ENCODE data around the gene PPM1H. TPM values are rescaled to one million over a fixed set of nuclear protein-coding genes. Genes with fewer than 3 reads are reported as not detected.

Gene PPM1H
- total RNA-seq, 1 donor from 2014 or later: 0.49 TPM

- H3K4me3 ChIP-seq: no peak overlapping the region
- no peak for TF ChIP-seq POLR2A (IDR thresholded peaks at IDR 0.05)
- TF ChIP-seq CTCF (IDR thresholded peaks at IDR 0.05): no peak
- no peak for TF ChIP-seq POLR2AphosphoS5 (IDR thresholded peaks at IDR 0.05; ENCODE audit: insufficient read depth in 1 of 2, low read depth in 1 of 2)
- no peaks in the 10 kb centered on the region for H3K27me3 ChIP-seq
- H3K9me3 ChIP-seq: no peaks in the 10 kb centered on the region
- no peaks in the 10 kb centered on the region for H3K4me1 ChIP-seq
- DNase-seq (ENCODE audit: extremely low spot score in 2 of 2): no peak
- H3K27ac ChIP-seq: no peak overlapping the region
- intact Hi-C loops (cut with DNase I): no loop called here
- H3K36me3 ChIP-seq: no peaks in the 10 kb centered on the region
Observed at GRCh38 chr12:62769076-62769619, 165.8 kb downstream of the PPM1H start.

GRCh38 chr12:62767946-62768345, 167.0 kb downstream of the PPM1H start:
- DNase-seq (ENCODE audit: extremely low spot score in 2 of 2): no peak
- H3K4me3 ChIP-seq: no peak overlapping the region
- H3K36me3 ChIP-seq: no peaks in the 10 kb centered on the region
- intact Hi-C loops (cut with DNase I): no loop called here
- H3K9me3 ChIP-seq: no peaks in the 10 kb centered on the region
- H3K27ac ChIP-seq: no peak overlapping the region
- TF ChIP-seq POLR2AphosphoS5 (IDR thresholded peaks at IDR 0.05; ENCODE audit: insufficient read depth in 1 of 2, low read depth in 1 of 2): no peak
- TF ChIP-seq POLR2A (IDR thresholded peaks at IDR 0.05): no peak
- TF ChIP-seq CTCF (IDR thresholded peaks at IDR 0.05): no peak
- H3K27me3 ChIP-seq: no peaks in the 10 kb centered on the region
- no peaks in the 10 kb centered on the region for H3K4me1 ChIP-seq

GRCh38 chr12:62767496-62767895, 167.5 kb downstream of the PPM1H start:
- no peaks in the 10 kb centered on the region for H3K9me3 ChIP-seq
- no peaks in the 10 kb centered on the region for H3K36me3 ChIP-seq
- intact Hi-C loops (cut with DNase I): no loop called here
- no peak overlapping the region for H3K27ac ChIP-seq
- no peak overlapping the region for H3K4me3 ChIP-seq
- H3K27me3 ChIP-seq: no peaks in the 10 kb centered on the region
- TF ChIP-seq CTCF (IDR thresholded peaks at IDR 0.05) (no peak), POLR2A (IDR thresholded peaks at IDR 0.05) (no peak), POLR2AphosphoS5 (IDR thresholded peaks at IDR 0.05; ENCODE audit: insufficient read depth in 1 of 2, low read depth in 1 of 2) (no peak)
- DNase-seq (ENCODE audit: extremely low spot score in 2 of 2): no peak
- H3K4me1 ChIP-seq: no peaks in the 10 kb centered on the region

GRCh38 chr12:62766496-62766895, 168.5 kb downstream of the PPM1H start:
- no peaks in the 10 kb centered on the region for H3K36me3 ChIP-seq
- no peak overlapping the region for H3K27ac ChIP-seq
- intact Hi-C loops (cut with DNase I): no loop called here

More at GRCh38 chr12:62766496-62766895, 168.5 kb downstream of the PPM1H start:
- Histone ChIP-seq H3K4me1 (no peaks in the 10 kb centered on the region), H3K27me3 (no peaks in the 10 kb centered on the region), H3K4me3 (no peak overlapping the region), H3K9me3 (no peaks in the 10 kb centered on the region)
- TF ChIP-seq CTCF (IDR thresholded peaks at IDR 0.05) (no peak), POLR2A (IDR thresholded peaks at IDR 0.05) (no peak), POLR2AphosphoS5 (IDR thresholded peaks at IDR 0.05; ENCODE audit: insufficient read depth in 1 of 2, low read depth in 1 of 2) (no peak)
- DNase-seq (ENCODE audit: extremely low spot score in 2 of 2): no peak

All from vagina (tissue), 2 donors.